Measurements from ENCODE around the gene RAPGEF3.

RAPGEF3 gene

GRCh38 chr12:47740606-47741339 lies 17.9 kb downstream of the RAPGEF3 start:
- Histone ChIP-seq H3K4me3 (ENCODE audit: low read depth, low read length) (no peak overlapping the region), H3K9me3 (ENCODE audit: severe bottlenecking) (no peaks in the 10 kb centered on the region), H3K27me3 (ENCODE audit: insufficient read depth, low read depth, severe bottlenecking) (peaks cover 4% of the 10 kb centered on the region), H3K27ac (no peak overlapping the region), H3K36me3 (no peaks in the 10 kb centered on the region)
- DNase-seq: peak; percentile 40
- no peak for TF ChIP-seq CTCF (IDR thresholded peaks at IDR 0.05; ENCODE audit: low read depth, low read length)

- no peak overlapping the region for H3K4me3 ChIP-seq (ENCODE audit: low read depth, low read length)
- no peak for DNase-seq
- H3K27me3 ChIP-seq (ENCODE audit: insufficient read depth, low read depth, severe bottlenecking): peaks cover 4% of the 10 kb centered on the region
- H3K27ac ChIP-seq: no peak overlapping the region
- H3K9me3 ChIP-seq (ENCODE audit: severe bottlenecking): no peaks in the 10 kb centered on the region
- no peak for TF ChIP-seq CTCF (IDR thresholded peaks at IDR 0.05; ENCODE audit: low read depth, low read length)
- H3K36me3 ChIP-seq: no peaks in the 10 kb centered on the region
These were observed 18.7 kb downstream of the RAPGEF3 start for GRCh38 chr12:47739979-47740378.

GRCh38 chr12:47739297-47739696 lies 19.4 kb downstream of the RAPGEF3 start:
- no peaks in the 10 kb centered on the region for H3K36me3 ChIP-seq
- H3K4me3 ChIP-seq (ENCODE audit: low read depth, low read length): no peak overlapping the region
- peaks cover 4% of the 10 kb centered on the region for H3K27me3 ChIP-seq (ENCODE audit: insufficient read depth, low read depth, severe bottlenecking)
- DNase-seq: no peak
- H3K9me3 ChIP-seq (ENCODE audit: severe bottlenecking): no peaks in the 10 kb centered on the region
- no peak for TF ChIP-seq CTCF (IDR thresholded peaks at IDR 0.05; ENCODE audit: low read depth, low read length)
- no peak overlapping the region for H3K27ac ChIP-seq

GRCh38 chr12:47737936-47738594 lies 20.6 kb downstream of the RAPGEF3 start:
- H3K27ac ChIP-seq: no peak overlapping the region

GRCh38 chr12:47736877-47737676 lies 21.6 kb downstream of the RAPGEF3 start:
- Histone ChIP-seq H3K27ac (no peak overlapping the region), H3K4me3 (ENCODE audit: low read depth, low read length) (no peak overlapping the region), H3K36me3 (no peaks in the 10 kb centered on the region), H3K27me3 (ENCODE audit: insufficient read depth, low read depth, severe bottlenecking) (no peaks in the 10 kb centered on the region), H3K9me3 (ENCODE audit: severe bottlenecking) (no peaks in the 10 kb centered on the region)
- no peak for DNase-seq
- TF ChIP-seq CTCF (IDR thresholded peaks at IDR 0.05; ENCODE audit: low read depth, low read length): no peak

More at GRCh38 chr12:47737936-47738594, 20.6 kb downstream of the RAPGEF3 start:
- no peaks in the 10 kb centered on the region for H3K9me3 ChIP-seq (ENCODE audit: severe bottlenecking)
- no peak for DNase-seq
- peaks cover under 1% of the 10 kb centered on the region for H3K27me3 ChIP-seq (ENCODE audit: insufficient read depth, low read depth, severe bottlenecking)
- TF ChIP-seq CTCF (IDR thresholded peaks at IDR 0.05; ENCODE audit: low read depth, low read length): no peak
- no peak overlapping the region for H3K4me3 ChIP-seq (ENCODE audit: low read depth, low read length)
- no peaks in the 10 kb centered on the region for H3K36me3 ChIP-seq
